ENCODE results near the gene VSIR. TPM values are rescaled to one million over a fixed set of nuclear protein-coding genes. Genes with fewer than 3 reads are reported as not detected.

Gene VSIR
- total RNA-seq, 1 donor from 2014 or later = 56.5 TPM

DNA sequence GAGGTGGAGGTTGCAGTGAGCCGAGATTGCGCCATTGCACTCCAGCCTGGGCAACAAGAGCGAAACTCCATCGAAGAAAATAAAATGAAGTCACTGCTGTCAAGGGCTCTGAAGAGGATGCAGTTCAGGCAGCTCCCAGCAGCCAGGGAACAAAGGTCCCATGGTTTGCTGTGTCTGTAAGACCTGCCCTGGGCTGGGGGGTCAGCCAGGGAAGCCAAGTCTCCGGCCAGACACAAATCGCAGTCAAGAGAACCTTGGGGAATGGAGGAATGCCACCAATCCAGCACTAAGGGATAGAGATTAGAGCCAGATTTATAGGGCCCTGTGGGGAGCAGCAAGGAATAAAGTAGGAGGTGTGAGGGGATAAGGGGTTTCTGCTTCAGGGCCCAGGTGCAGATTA, 28.9 kb upstream of the VSIR start:
- no peak for DNase-seq (ENCODE audit: low spot score)
- no peak overlapping the region for H3K27ac Mint-ChIP-seq
- H3K4me3 Mint-ChIP-seq (ENCODE audit: low read depth) = no peak overlapping the region
- H3K27me3 Mint-ChIP-seq (ENCODE audit: low read depth) = peaks cover 6% of the 10 kb centered on the region
- peaks cover 4% of the 10 kb centered on the region for H3K4me1 Mint-ChIP-seq (ENCODE audit: low read depth)
- intact Hi-C loops (cut with micrococcal nuclease) = no loop called here
- H3K9me3 Mint-ChIP-seq = no peaks in the 10 kb centered on the region
- no peaks in the 10 kb centered on the region for H3K36me3 Mint-ChIP-seq (ENCODE audit: low read depth)

DNA sequence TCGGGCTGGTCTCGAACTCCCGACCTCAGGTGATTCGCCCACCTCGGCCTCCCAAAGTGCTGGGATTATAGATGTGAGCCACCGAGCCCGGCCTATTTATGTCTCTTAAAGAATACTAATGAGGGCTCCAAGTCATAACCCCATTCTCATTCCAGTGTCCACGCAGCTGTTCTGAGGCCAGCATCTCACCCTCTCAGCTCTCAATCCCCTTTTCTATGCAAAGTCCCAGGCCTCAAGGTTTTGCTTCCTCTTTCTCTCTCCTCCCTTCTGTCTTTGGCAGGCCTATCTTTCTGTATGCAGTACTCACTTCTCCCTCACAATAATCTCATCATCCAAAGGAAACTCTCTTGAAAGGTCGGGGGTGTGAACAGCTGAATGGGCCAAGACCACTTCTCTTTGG, 28.0 kb upstream of the VSIR start:
- Mint-ChIP-seq H3K27me3 (ENCODE audit: low read depth) (peaks cover 6% of the 10 kb centered on the region), H3K27ac (no peak overlapping the region), H3K9me3 (no peaks in the 10 kb centered on the region), H3K4me3 (ENCODE audit: low read depth) (no peak overlapping the region), H3K4me1 (ENCODE audit: low read depth) (peaks cover 6% of the 10 kb centered on the region), H3K36me3 (ENCODE audit: low read depth) (no peaks in the 10 kb centered on the region)
- no peak for DNase-seq (ENCODE audit: low spot score)
- intact Hi-C loops (cut with micrococcal nuclease) = no loop called here

DNA sequence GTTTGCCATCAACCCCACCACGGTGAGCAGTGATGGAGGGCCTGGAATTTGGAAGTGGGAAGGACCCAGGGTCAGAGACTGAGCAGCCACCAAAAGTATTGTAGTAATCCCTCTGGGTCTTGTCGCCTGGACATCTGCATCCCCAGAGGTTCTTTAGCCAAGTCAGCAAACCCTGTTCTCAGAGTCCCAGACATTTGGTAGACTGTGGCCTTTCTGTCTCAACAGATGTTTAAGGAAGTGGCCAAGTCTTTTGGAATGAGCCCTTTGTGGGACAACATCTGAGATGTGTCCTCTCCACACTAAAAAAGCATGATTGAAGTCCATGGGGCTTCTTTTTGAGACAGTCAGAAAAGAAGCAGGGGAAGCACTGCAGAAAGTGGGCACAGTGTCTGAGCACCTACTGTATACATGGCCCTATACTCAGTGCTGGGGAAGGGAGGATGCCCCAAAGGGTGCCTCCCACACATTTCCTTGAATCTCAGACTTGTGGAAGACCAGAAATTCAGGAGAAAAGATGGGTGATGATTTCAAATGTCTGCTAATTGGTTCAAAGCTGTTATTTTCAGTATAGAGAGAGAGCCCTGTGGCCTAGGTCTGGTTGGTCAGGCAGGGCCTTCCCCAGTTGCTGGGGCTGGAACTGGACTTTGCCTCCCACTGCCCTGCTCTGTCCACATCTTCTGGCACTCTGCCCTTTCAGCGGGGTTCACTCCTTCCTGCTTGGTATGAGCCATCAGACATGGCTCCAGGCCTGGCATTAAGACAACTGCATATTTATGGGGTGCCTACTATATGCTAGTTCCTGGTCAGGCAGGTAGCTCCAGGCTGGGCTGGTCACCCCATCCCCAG, 26.5 kb upstream of the VSIR start:
- Mint-ChIP-seq H3K27me3 (ENCODE audit: low read depth) (peaks cover 6% of the 10 kb centered on the region), H3K9me3 (no peaks in the 10 kb centered on the region), H3K4me3 (ENCODE audit: low read depth) (no peak overlapping the region), H3K4me1 (ENCODE audit: low read depth) (peaks cover 6% of the 10 kb centered on the region), H3K36me3 (ENCODE audit: low read depth) (no peaks in the 10 kb centered on the region), H3K27ac (no peak overlapping the region)
- no peak for DNase-seq (ENCODE audit: low spot score)
- intact Hi-C loops (cut with micrococcal nuclease) = no loop called here

DNA sequence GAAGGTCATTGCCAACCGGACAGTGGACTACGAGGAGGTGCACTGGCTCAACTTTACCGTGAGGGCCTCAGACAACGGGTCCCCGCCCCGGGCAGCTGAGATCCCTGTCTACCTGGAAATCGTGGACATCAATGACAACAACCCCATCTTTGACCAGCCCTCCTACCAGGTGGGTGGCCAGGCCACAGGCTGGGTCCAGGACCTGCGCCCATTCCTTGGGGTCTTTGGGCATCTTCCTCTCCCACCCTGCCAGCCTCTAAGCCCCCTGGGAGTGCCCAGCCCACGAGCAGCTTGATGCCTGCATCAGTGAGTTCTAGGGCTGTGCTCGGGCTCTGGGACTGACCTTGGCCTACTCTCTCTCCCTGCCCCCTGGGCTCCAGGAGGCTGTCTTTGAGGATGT, 25.8 kb upstream of the VSIR start:
- Mint-ChIP-seq H3K9me3 (no peaks in the 10 kb centered on the region), H3K27me3 (ENCODE audit: low read depth) (peaks cover 2% of the 10 kb centered on the region), H3K36me3 (ENCODE audit: low read depth) (no peaks in the 10 kb centered on the region), H3K27ac (no peak overlapping the region), H3K4me1 (ENCODE audit: low read depth) (peaks cover 6% of the 10 kb centered on the region), H3K4me3 (ENCODE audit: low read depth) (no peak overlapping the region)
- no peak for DNase-seq (ENCODE audit: low spot score)
- intact Hi-C loops (cut with micrococcal nuclease) = no loop called here

DNA sequence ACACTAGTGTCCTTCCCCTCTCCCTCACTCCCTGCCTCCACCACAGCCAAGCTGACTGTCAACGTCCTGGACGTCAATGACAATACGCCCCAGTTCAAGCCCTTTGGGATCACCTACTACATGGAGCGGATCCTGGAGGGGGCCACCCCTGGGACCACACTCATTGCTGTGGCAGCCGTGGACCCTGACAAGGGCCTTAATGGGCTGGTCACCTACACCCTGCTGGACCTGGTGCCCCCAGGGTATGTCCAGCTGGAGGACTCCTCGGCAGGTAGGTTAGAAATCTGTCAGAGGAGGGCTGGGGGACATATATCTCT, 24.9 kb upstream of the VSIR start:
- H3K27me3 Mint-ChIP-seq (ENCODE audit: low read depth) = no peaks in the 10 kb centered on the region
- no peak overlapping the region for H3K27ac Mint-ChIP-seq
- H3K36me3 Mint-ChIP-seq (ENCODE audit: low read depth) = no peaks in the 10 kb centered on the region
- intact Hi-C loops (cut with micrococcal nuclease) = no loop called here
- no peaks in the 10 kb centered on the region for H3K9me3 Mint-ChIP-seq
- no peak for DNase-seq (ENCODE audit: low spot score)
- peaks cover 6% of the 10 kb centered on the region for H3K4me1 Mint-ChIP-seq (ENCODE audit: low read depth)
- no peak overlapping the region for H3K4me3 Mint-ChIP-seq (ENCODE audit: low read depth)

DNA sequence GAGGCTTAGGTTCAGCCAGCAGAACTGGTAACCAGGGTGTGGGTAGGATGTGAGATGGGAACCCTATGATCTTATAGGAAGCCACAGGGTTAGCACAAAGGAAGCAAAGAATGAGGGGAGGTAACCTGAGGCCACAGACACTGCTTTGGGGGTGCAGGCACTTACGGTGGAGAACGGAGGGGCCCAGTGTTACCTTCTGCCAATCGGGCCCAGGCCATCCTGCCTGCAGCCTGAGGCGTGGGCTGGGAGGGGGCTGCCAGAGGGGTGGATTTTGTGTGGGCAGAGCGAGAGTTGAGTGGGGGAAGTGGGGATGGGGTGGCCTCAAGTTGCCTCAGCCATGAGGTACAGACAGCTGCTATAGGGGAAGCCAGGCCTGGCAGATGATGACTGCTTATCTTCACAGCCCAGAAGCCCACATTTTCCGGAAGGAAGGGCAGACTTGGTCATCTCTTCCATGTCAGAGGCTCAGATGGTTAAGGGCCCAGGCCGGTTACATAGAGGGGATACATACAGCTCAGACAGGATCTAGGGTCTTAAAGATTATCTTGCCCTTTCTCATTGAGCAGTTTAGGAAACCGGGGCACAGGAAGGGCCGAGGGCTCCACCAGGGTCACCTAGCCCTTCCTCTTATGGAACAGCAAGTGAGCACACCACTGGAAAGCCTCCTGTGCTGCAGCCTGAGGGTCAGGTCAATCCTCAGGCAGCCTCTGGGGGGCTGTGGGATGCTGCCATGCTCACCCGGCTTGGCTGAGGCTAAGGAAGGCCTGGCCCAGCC, 24.4 kb upstream of the VSIR start:
- intact Hi-C loops (cut with micrococcal nuclease) = no loop called here
- DNase-seq (ENCODE audit: low spot score) = no peak
- H3K9me3 Mint-ChIP-seq = no peaks in the 10 kb centered on the region
- peaks cover 6% of the 10 kb centered on the region for H3K4me1 Mint-ChIP-seq (ENCODE audit: low read depth)
- H3K27me3 Mint-ChIP-seq (ENCODE audit: low read depth) = no peaks in the 10 kb centered on the region
- no peaks in the 10 kb centered on the region for H3K36me3 Mint-ChIP-seq (ENCODE audit: low read depth)
- no peak overlapping the region for H3K4me3 Mint-ChIP-seq (ENCODE audit: low read depth)
- no peak overlapping the region for H3K27ac Mint-ChIP-seq

DNA sequence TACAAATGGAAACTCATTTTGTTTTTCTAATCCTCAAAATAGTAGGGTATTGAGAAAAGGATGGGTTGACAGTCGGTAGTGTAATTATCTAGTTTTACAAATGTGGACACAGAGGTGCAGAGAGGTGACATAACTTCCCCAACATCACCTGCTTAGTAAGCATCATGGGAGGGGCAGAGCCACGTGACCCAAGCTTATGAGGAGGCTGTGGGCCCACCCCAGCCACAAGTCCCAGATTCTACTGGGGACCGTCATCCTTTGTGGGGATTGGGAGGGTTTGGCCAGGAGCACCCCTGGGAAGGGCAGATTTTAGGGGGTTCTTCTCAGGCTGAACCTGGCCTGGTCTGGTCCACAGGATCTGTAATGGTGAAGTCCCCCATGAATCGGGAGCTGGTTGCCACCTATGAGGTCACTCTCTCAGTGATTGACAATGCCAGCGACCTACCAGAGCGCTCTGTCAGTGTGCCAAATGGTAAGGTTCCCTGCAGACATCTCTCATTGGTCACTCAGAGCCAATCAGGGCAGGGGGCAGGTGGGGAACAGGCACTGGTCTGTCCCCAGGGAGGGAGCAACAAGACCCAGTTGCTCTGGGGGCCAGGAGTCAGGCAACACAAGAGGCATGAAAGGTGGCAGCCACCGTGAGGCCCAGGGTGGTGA, 23.6 kb upstream of the VSIR start:
- no peaks in the 10 kb centered on the region for H3K36me3 Mint-ChIP-seq (ENCODE audit: low read depth)
- peaks cover 6% of the 10 kb centered on the region for H3K4me1 Mint-ChIP-seq (ENCODE audit: low read depth)
- intact Hi-C loops (cut with micrococcal nuclease) = no loop called here
- H3K9me3 Mint-ChIP-seq = no peaks in the 10 kb centered on the region
- DNase-seq (ENCODE audit: low spot score) = no peak
- no peak overlapping the region for H3K4me3 Mint-ChIP-seq (ENCODE audit: low read depth)
- no peaks in the 10 kb centered on the region for H3K27me3 Mint-ChIP-seq (ENCODE audit: low read depth)
- no peak overlapping the region for H3K27ac Mint-ChIP-seq

DNA sequence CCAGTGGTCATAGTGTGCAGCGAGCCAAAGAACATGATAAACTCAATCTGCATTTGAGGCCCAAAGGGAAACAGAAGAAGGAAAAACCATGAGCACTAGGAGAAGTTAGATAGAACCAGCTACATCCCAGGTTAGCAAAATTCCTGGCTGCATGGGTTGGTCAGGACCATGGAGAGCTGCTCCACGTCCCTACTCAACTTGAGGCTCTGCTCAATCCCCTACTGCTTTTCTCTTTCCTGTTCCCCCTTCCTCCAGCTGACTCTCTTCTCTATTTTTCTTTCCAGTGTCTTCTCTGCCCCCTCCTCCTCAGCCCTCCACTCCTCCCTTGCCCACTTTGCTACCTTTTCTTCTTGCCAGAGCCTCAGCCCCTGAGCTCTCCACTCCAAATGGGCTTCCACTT, 21.9 kb upstream of the VSIR start:
- H3K36me3 Mint-ChIP-seq (ENCODE audit: low read depth) = no peaks in the 10 kb centered on the region
- no peaks in the 10 kb centered on the region for H3K9me3 Mint-ChIP-seq
- H3K4me1 Mint-ChIP-seq (ENCODE audit: low read depth) = peaks cover 13% of the 10 kb centered on the region
- no peaks in the 10 kb centered on the region for H3K27me3 Mint-ChIP-seq (ENCODE audit: low read depth)
- H3K4me3 Mint-ChIP-seq (ENCODE audit: low read depth) = no peak overlapping the region
- intact Hi-C loops (cut with micrococcal nuclease) = no loop called here
- no peak overlapping the region for H3K27ac Mint-ChIP-seq
- no peak for DNase-seq (ENCODE audit: low spot score)

DNA sequence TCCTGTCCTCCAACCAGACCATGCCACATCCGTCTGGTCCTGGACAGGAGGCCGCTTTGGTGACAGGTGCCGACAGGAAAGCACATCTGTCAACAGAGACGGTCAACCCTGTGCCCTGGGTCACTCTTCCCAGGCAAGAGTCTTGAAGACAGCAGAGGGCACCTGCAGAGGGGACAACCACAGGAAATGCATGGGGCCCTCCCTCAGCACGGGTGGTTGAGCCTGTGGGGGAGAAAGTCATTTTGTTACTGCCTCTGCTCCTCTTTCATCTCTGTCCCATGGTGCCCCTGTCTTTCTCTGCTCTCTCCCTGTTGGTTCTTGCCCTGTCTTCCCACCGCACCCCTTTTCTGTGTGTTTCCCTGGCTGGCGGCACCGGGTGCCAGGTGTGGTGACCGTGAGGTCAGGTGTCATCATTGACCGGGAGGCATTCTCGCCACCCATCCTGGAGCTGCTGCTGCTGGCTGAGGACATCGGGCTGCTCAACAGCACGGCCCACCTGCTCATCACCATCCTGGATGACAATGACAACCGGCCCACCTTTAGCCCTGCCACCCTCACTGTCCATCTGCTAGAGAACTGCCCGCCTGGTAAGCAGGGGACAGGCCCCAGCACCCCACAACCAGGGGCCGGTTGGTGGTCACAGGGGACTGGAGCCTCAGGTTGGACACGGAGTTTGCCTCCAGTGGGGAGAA, 17.6 kb upstream of the VSIR start:
- H3K4me1 Mint-ChIP-seq (ENCODE audit: low read depth) = peaks cover 6% of the 10 kb centered on the region
- peaks cover 2% of the 10 kb centered on the region for H3K27me3 Mint-ChIP-seq (ENCODE audit: low read depth)
- no peak overlapping the region for H3K27ac Mint-ChIP-seq
- intact Hi-C loops (cut with micrococcal nuclease) = no loop called here
- DNase-seq (ENCODE audit: low spot score) = no peak
- no peaks in the 10 kb centered on the region for H3K36me3 Mint-ChIP-seq (ENCODE audit: low read depth)
- H3K4me3 Mint-ChIP-seq (ENCODE audit: low read depth) = no peak overlapping the region
- H3K9me3 Mint-ChIP-seq = no peaks in the 10 kb centered on the region

DNA sequence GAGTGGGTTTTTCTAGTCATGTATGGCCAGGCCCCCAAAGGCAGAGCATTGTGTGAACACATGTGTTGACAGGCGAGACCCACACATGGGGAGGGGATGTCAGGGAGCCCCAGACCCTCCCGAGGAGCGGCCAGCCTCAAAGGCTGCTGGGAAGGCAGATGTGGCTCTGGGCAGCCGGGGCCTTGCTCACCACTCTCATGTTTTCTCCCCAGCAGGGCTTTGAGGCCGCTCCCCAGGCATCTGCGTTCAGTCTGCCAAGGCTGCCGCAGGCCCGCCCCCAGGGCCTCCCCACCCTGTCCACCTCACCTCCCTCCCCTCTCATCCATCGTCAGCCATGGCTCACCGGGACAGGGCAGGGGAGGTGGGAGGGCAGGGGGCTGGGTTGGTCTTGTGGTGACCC, 16.6 kb upstream of the VSIR start:
- Mint-ChIP-seq H3K27me3 (ENCODE audit: low read depth) (peaks cover 2% of the 10 kb centered on the region), H3K4me1 (ENCODE audit: low read depth) (peaks cover 6% of the 10 kb centered on the region), H3K36me3 (ENCODE audit: low read depth) (no peaks in the 10 kb centered on the region), H3K9me3 (no peaks in the 10 kb centered on the region), H3K27ac (no peak overlapping the region), H3K4me3 (ENCODE audit: low read depth) (no peak overlapping the region)
- no peak for DNase-seq (ENCODE audit: low spot score)
- intact Hi-C loops (cut with micrococcal nuclease) = no loop called here

DNA sequence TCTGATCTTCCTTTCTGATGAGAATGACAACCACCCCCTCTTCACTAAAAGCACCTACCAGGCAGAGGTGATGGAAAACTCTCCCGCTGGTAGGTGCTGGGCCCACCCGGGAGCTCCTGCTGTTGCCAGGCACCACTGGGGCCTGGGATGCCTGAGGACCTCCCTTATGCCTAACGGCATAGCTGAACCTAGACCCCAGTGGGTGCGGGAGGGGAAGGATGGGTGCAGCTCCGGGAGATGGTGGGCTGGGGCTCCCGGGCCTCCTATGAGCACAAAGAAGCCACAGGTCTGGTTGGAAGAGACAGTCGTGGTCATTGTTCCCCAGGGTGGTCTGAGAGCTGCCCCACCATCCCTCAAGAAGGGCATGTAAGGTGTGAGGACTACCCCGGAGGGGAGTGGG, 15.6 kb upstream of the VSIR start:
- Mint-ChIP-seq H3K36me3 (ENCODE audit: low read depth) (no peaks in the 10 kb centered on the region), H3K9me3 (no peaks in the 10 kb centered on the region), H3K27ac (no peak overlapping the region), H3K27me3 (ENCODE audit: low read depth) (peaks cover 2% of the 10 kb centered on the region), H3K4me1 (ENCODE audit: low read depth) (peaks cover 6% of the 10 kb centered on the region), H3K4me3 (ENCODE audit: low read depth) (no peak overlapping the region)
- DNase-seq (ENCODE audit: low spot score) = no peak
- intact Hi-C loops (cut with micrococcal nuclease) = no loop called here

DNA sequence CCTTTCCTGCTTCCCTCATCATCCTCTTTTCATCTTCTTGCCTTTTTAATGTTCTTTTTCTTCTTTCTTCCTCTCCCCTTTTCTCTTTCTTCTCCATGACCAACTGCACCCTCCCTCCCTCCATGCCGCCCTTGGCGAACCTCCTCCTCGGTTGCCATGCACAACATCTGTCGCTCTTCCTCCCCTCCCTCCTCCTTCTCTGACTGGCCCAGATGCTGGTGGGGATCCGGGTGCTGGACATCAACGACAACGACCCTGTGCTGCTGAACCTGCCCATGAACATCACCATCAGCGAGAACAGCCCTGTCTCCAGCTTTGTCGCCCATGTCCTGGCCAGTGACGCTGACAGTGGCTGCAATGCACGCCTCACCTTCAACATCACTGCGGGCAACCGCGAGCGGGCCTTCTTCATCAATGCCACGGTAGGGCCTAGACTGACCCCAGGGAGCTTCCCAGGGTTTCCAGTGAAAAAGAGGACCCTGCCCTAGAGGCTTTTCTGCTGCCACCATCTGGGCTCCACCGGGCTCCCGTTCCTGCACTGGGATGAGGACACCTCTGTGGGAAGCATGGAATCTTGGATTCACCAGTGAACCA, 11.5 kb upstream of the VSIR start:
- Mint-ChIP-seq H3K4me3 (ENCODE audit: low read depth) (no peak overlapping the region), H3K9me3 (no peaks in the 10 kb centered on the region), H3K4me1 (ENCODE audit: low read depth) (peaks cover under 1% of the 10 kb centered on the region), H3K36me3 (ENCODE audit: low read depth) (no peaks in the 10 kb centered on the region), H3K27me3 (ENCODE audit: low read depth) (peaks cover 2% of the 10 kb centered on the region), H3K27ac (no peak overlapping the region)
- DNase-seq (ENCODE audit: low spot score) = no peak
- intact Hi-C loops (cut with micrococcal nuclease) = no loop called here

All from activated T-helper 2 cell treated with anti-CD3 and anti-CD28 coated beads, Interferon-gamma antibody, Interleukin-2, Interleukin-4, amounts not matched to agents 10 μg/mL and 5 μg/mL and 100 μg/mL, durations not matched to agents 14 hours and 24 hours and 36 hours (primary cell).